GM18951 (cell line): ENCODE results near the gene ARSK.
"Not testable (repeated sequence)": the region's sequence is repeated elsewhere in the genome, so short reads cannot be mapped to it uniquely, and the experiment has no call there.

Source experiments
- POLR2A ChIP-seq: IDR thresholded peaks from 4 replicates; pipeline ENCODE4 v1.6.1; 2011; ENCODE audit warnings: mild to moderate bottlenecking; ENCODE audit not compliant: insufficient read length, insufficient read depth; ENCODE audit errors: extremely low read depth
- in situ Hi-C: fragments of 300-500 bp; cut with MboI; formaldehyde crosslinking; loops from one replicate; pipeline ENCODE4 v1.12.0; 2022; ENCODE audit warnings: low sequenced_read_pairs, mixed read lengths, inconsistent platforms; ENCODE audit not compliant: unreplicated experiment

ARSK gene

DNA sequence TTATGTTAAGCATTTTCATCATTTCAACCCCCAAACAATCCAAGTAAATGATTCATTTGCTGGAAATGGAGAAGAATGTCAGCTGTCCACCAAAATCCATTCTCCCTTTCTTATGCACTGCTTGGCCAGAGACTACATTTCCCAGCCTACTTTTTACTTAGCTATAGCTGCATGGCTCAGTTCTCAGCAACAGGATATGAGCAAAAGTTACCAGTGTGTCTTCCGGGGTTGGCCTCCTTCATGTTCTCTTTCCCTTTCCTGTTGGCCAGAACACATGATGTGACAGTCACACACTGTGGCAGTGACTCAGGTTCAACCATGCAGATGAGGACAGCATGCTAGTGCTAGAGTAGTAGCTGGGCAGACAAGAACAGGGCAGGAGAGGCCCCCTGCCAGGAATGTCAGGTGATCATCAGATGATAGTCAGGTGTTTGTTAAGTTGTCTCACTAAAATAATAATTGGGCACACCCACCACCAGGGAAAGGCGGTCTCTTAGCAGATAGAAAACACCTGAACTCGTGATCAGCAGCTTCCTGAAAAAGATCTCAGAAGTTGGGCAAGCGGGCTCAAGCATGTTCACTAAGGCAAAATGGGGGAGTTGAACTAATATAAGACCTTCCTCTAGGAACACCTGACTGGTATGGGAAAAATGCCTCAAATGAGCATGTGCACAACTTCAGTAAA, 77.2 kb downstream of the ARSK start:
- in situ Hi-C loops: no loop called here
- no peak for TF ChIP-seq POLR2A

- in situ Hi-C loops: not testable (repeated sequence)
Measured at GRCh38 chr5:95632942-95633341, 78.0 kb downstream of the ARSK start.

GRCh38 chr5:95633671-95634070, 78.8 kb downstream of the ARSK start:
- in situ Hi-C loops: no loop called here
- no peak for TF ChIP-seq POLR2A

GRCh38 chr5:95634081-95634480, 79.2 kb downstream of the ARSK start:
- TF ChIP-seq POLR2A: no peak
- in situ Hi-C loops: no loop called here

- no peak for TF ChIP-seq POLR2A
- in situ Hi-C loops: no loop called here
Measured at GRCh38 chr5:95638632-95639031, 83.7 kb downstream of the ARSK start.

- TF ChIP-seq POLR2A: no peak
- in situ Hi-C loops: no loop called here
Measured at GRCh38 chr5:95641741-95642220, 86.9 kb downstream of the ARSK start.

GRCh38 chr5:95643152-95643551, 88.3 kb downstream of the ARSK start:
- in situ Hi-C loops: no loop called here
- no peak for TF ChIP-seq POLR2A

DNA sequence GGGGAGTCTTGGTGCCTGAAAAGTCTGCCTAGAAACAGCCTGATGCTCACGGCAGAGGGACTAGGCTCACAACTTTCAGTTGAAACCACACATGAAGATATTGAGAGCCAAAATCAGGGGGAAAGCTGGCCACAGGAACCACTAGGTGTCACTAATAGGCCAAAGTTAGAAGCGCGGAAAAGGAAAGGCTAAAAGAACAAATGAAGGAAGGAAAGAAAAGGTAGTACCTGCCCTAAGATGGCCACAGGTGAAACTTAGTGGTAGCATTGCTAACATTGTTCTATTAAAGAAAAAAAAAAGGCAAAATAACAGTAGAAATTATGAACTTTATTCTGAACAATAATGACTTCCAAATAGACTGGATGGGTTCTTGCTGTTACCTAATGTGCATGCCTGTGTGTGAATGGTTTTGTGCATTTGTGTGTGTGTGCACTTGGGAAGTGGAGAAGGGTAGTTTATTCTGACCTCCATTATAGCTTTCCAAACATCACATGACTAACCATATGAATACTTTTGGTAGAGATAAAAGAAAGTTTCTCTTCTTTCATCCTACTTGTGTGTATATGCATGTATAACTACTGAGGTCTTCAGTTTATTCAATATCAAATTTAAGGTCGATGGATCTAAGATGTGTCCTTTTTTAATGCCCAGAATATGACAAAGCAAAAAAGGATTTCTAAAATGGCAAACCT, 89.6 kb downstream of the ARSK start:
- in situ Hi-C loops: no loop called here
- no peak for TF ChIP-seq POLR2A

- in situ Hi-C loops: not testable (repeated sequence)
Measured at GRCh38 chr5:95646226-95646568, 91.3 kb downstream of the ARSK start.

DNA sequence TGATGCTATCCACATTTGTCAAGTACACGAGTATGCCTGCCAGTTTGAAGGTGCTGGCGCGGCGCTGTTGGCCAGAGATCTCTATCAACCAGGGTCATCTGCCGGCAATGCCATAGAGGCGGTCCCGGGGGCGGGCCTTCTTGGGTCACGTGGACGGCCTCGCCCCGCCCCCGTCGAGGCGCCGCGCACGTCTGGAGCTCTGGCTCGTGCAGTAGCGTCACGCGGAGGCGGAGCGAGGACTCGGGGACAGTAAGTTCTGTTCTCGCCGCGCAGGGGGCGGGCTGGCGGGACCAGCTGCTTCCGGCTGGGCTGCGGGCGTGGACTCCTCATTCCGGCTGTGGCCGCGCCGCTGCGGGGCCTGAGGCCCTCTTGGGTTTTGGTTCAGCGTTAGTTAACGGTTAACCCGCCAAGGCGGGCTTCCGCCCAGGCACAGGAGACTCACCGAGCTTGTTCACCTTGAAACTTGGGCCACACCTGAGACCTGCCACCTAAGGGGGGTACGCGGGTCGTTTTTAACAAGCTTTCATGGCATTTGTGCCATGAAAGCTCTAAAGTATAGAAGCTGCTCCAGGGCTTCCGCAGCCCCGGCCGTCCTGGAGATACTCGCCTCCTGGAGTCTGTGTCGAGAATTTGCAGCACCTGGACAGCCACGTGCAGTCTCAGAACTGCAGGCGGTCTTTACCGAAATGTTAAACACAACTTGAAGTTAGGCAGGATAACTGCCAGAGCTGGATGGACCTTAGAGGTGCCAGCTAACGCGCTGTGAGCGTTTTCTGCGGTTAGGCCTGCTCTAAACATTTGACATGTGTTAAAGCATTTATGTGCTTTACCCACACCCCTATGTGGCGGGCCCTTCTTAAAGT, 91.9 kb downstream of the ARSK start, which contains the start of gene RFESD:
RFESD (plus strand) TSS at position 209 of the 863 bp plus-strand sequence. CDS start 5,495 bp downstream, outside the sequence.
- in situ Hi-C loops: no loop called here

GRCh38 chr5:95647886-95648860, 93.3 kb downstream of the ARSK start:
- in situ Hi-C loops: no loop called here

More for the DNA sequence above, 91.9 kb downstream of the ARSK start, which contains the start of gene RFESD:
- TF ChIP-seq POLR2A: peak; percentile 70

DNA sequence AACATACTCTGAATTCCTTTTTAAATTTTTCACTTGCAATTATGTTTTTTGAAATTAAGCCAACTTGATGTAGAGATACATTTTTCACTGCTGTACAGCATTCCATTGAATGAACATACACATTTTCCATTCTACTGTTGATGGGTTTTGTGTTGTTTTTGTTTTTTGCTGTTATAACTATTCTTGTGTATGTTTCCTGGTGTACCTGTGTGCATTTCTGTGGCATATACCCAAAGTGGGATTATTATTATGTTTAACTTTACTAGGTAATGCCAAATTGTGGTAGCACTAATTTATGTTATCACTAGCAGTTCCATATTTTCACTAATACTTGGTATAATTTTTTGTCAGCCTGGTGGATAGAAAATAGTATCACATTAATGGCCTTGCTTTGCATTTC, 94.4 kb downstream of the ARSK start:
- no peak for TF ChIP-seq POLR2A
- in situ Hi-C loops: no loop called here

More at GRCh38 chr5:95647886-95648860, 93.3 kb downstream of the ARSK start:
- no peak for TF ChIP-seq POLR2A
